Endothelial cell of hepatic sinusoid (primary cell): ENCODE measurements around the gene LYRM2.

ENCODE experiments used
- in situ Hi-C: cut with HindIII; loops from 2 replicates; pipeline ENCODE4 v1.10.0; 2017; ENCODE audit warnings: low sequenced_read_pairs

Gene LYRM2

GRCh38 chr6:89597372-89597771, 41.2 kb downstream of the LYRM2 start:
- in situ Hi-C loops: no loop called here

GRCh38 chr6:89596484-89596883, 42.1 kb downstream of the LYRM2 start:
- in situ Hi-C loops: no loop called here

- in situ Hi-C loops: no loop called here
Observed at GRCh38 chr6:89596056-89596455, 42.5 kb downstream of the LYRM2 start.

- in situ Hi-C loops: no loop called here
Observed at GRCh38 chr6:89591745-89592144, 46.8 kb downstream of the LYRM2 start.

GRCh38 chr6:89590133-89590532, 48.4 kb downstream of the LYRM2 start:
- in situ Hi-C loops: no loop called here

GRCh38 chr6:89589297-89590025, 49.1 kb downstream of the LYRM2 start:
- in situ Hi-C loops: no loop called here

- in situ Hi-C loops: no loop called here
Observed at GRCh38 chr6:89585154-89585553, 53.4 kb downstream of the LYRM2 start.

GRCh38 chr6:89584539-89584938, 54.0 kb downstream of the LYRM2 start:
- in situ Hi-C loops: no loop called here

- in situ Hi-C loops: no loop called here
Observed at GRCh38 chr6:89583559-89583958, 55.0 kb downstream of the LYRM2 start.

GRCh38 chr6:89582669-89583325, 55.8 kb downstream of the LYRM2 start:
- in situ Hi-C loops: no loop called here

GRCh38 chr6:89581689-89582088, 56.9 kb downstream of the LYRM2 start:
- in situ Hi-C loops: no loop called here

GRCh38 chr6:89580997-89581666, 57.4 kb downstream of the LYRM2 start:
- in situ Hi-C loops: no loop called here

GRCh38 chr6:89575562-89575960, 63.0 kb downstream of the LYRM2 start:
- in situ Hi-C loops: no loop called here

GRCh38 chr6:89574910-89575561, 63.5 kb downstream of the LYRM2 start:
- in situ Hi-C loops: no loop called here

- in situ Hi-C loops: no loop called here
Observed at GRCh38 chr6:89567630-89568390, 70.7 kb downstream of the LYRM2 start.

- in situ Hi-C loops: no loop called here
Observed at GRCh38 chr6:89566930-89567629, 71.5 kb downstream of the LYRM2 start.

GRCh38 chr6:89566008-89566800, 72.3 kb downstream of the LYRM2 start:
- in situ Hi-C loops: no loop called here

GRCh38 chr6:89564752-89565427, 73.7 kb downstream of the LYRM2 start:
- in situ Hi-C loops: no loop called here

GRCh38 chr6:89563866-89564265, 74.7 kb downstream of the LYRM2 start:
- in situ Hi-C loops: no loop called here
